KMS-11 (cell line): ENCODE results near the gene ABCC10.

Source experiments
- H2AFZ ChIP-seq: fragments of 200-600 bp; sonication (generic); 2 replicates; pipeline ENCODE4 v1.6.1; 2016; ENCODE audit warnings: antibody characterized with exemption, mixed run types, low read depth
- H3K27ac ChIP-seq: fragments of 200-600 bp; sonication (generic); 2 replicates; pipeline ENCODE4 v1.6.1; 2016; ENCODE audit warnings: mild to moderate bottlenecking, mixed run types
- H3K27me3 ChIP-seq: fragments of 200-600 bp; sonication (generic); 2 replicates; pipeline ENCODE4 v1.6.1; 2017; ENCODE audit warnings: mild to moderate bottlenecking, low read depth, mixed run types, moderate library complexity; ENCODE audit not compliant: insufficient read depth
- H3K36me3 ChIP-seq: fragments of 200-600 bp; sonication (generic); 2 replicates; pipeline ENCODE4 v1.6.1; 2017; ENCODE audit warnings: mild to moderate bottlenecking, mixed run types; ENCODE audit not compliant: insufficient read depth
- H3K4me1 ChIP-seq: fragments of 200-600 bp; sonication (generic); 2 replicates; pipeline ENCODE4 v1.6.1; 2016; ENCODE audit warnings: mild to moderate bottlenecking, low read depth, mixed run types; ENCODE audit not compliant: poor library complexity, severe bottlenecking
- H3K4me2 ChIP-seq: fragments of 200-600 bp; sonication (generic); 2 replicates; pipeline ENCODE4 v1.7.0; 2016; ENCODE audit warnings: mild to moderate bottlenecking, mixed run types
- H3K4me3 ChIP-seq: fragments of 200-600 bp; sonication (generic); IDR thresholded peaks from 2 replicates; pipeline ENCODE4 v1.6.1; 2017; ENCODE audit warnings: low read depth, low read length, mixed read lengths; ENCODE audit not compliant: insufficient read depth
- H3K79me2 ChIP-seq: fragments of 200-600 bp; sonication (generic); 2 replicates; pipeline ENCODE4 v1.6.1; 2016; ENCODE audit warnings: low read depth, mixed run types; ENCODE audit not compliant: insufficient read depth
- H3K9ac ChIP-seq: fragments of 200-600 bp; sonication (generic); 2 replicates; pipeline ENCODE4 v1.6.1; 2016; ENCODE audit warnings: mild to moderate bottlenecking, mixed run types
- H4K20me1 ChIP-seq: fragments of 200-600 bp; sonication (generic); 2 replicates; pipeline ENCODE4 v1.6.1; 2016; ENCODE audit warnings: mild to moderate bottlenecking, mixed run types; ENCODE audit not compliant: insufficient read depth
- CTCF ChIP-seq: fragments of 200-600 bp; sonication (generic); conservative IDR thresholded peaks from 2 replicates; pipeline ENCODE4 v1.6.1; 2017; ENCODE audit warnings: low read depth, mild to moderate bottlenecking, antibody characterized with exemption, low read length, moderate library complexity, mixed read lengths

ABCC10 gene

GRCh38 chr6:43396408-43397149 is 30.8 kb upstream of the ABCC10 start:
- H3K4me2 ChIP-seq = no peak overlapping the region
- no peaks in the 10 kb centered on the region for H4K20me1 ChIP-seq
- H3K36me3 ChIP-seq = no peaks in the 10 kb centered on the region
- no peak for TF ChIP-seq CTCF
- H3K79me2 ChIP-seq = no peaks in the 10 kb centered on the region
- H3K4me3 ChIP-seq = no peak overlapping the region
- no peaks in the 10 kb centered on the region for H3K27me3 ChIP-seq
- no peak overlapping the region for H3K27ac ChIP-seq
- H3K9ac ChIP-seq = no peak overlapping the region
- no peaks in the 10 kb centered on the region for H3K4me1 ChIP-seq
- H2AFZ ChIP-seq = no peak overlapping the region

- Histone ChIP-seq H3K27me3 (no peaks in the 10 kb centered on the region), H3K4me3 (no peak overlapping the region), H3K36me3 (no peaks in the 10 kb centered on the region), H3K4me2 (no peak overlapping the region), H4K20me1 (no peaks in the 10 kb centered on the region), H2AFZ (no peak overlapping the region), H3K9ac (no peak overlapping the region), H3K4me1 (no peaks in the 10 kb centered on the region), H3K27ac (no peak overlapping the region), H3K79me2 (no peaks in the 10 kb centered on the region)
- no peak for TF ChIP-seq CTCF
Observed at GRCh38 chr6:43399932-43400487, 27.3 kb upstream of the ABCC10 start.

GRCh38 chr6:43401730-43402129 is 25.6 kb upstream of the ABCC10 start:
- Histone ChIP-seq H3K4me3 (no peak overlapping the region), H3K4me2 (no peak overlapping the region), H3K36me3 (no peaks in the 10 kb centered on the region), H3K27me3 (no peaks in the 10 kb centered on the region), H3K79me2 (no peaks in the 10 kb centered on the region), H3K27ac (no peak overlapping the region), H2AFZ (no peak overlapping the region), H4K20me1 (no peaks in the 10 kb centered on the region), H3K4me1 (no peaks in the 10 kb centered on the region), H3K9ac (no peak overlapping the region)
- no peak for TF ChIP-seq CTCF

GRCh38 chr6:43402820-43403219 is 24.5 kb upstream of the ABCC10 start:
- Histone ChIP-seq H2AFZ (no peak overlapping the region), H3K36me3 (no peaks in the 10 kb centered on the region), H4K20me1 (no peaks in the 10 kb centered on the region), H3K79me2 (no peaks in the 10 kb centered on the region), H3K4me3 (no peak overlapping the region), H3K27me3 (no peaks in the 10 kb centered on the region), H3K4me2 (no peak overlapping the region), H3K4me1 (no peaks in the 10 kb centered on the region), H3K9ac (no peak overlapping the region), H3K27ac (no peak overlapping the region)
- no peak for TF ChIP-seq CTCF
